ENCODE data around the gene PDE4D.

The PDE4D gene

GRCh38 chr5:59648949-59649921, 244.3 kb downstream of the PDE4D start:
- DNase-seq, result no peak

- DNase-seq, result no peak
These were observed 245.3 kb downstream of the PDE4D start for GRCh38 chr5:59648038-59648831.

- DNase-seq, result no peak
These were observed 248.1 kb downstream of the PDE4D start for GRCh38 chr5:59645380-59645779.

- no peak for DNase-seq
These were observed 253.1 kb downstream of the PDE4D start for GRCh38 chr5:59640411-59640810.

- DNase-seq, result no peak
These were observed 255.5 kb downstream of the PDE4D start for GRCh38 chr5:59637884-59638580.

GRCh38 chr5:59629561-59629960, 264.0 kb downstream of the PDE4D start:
- DNase-seq, result no peak

- no peak for DNase-seq
These were observed 265.3 kb downstream of the PDE4D start for GRCh38 chr5:59628062-59628828.

GRCh38 chr5:59624898-59625297, 268.6 kb downstream of the PDE4D start:
- DNase-seq, result no peak

GRCh38 chr5:59622848-59623247, 270.7 kb downstream of the PDE4D start:
- DNase-seq, result no peak

- no peak for DNase-seq
These were observed 272.0 kb downstream of the PDE4D start for GRCh38 chr5:59621477-59621876.

- no peak for DNase-seq
These were observed 272.9 kb downstream of the PDE4D start for GRCh38 chr5:59620535-59621212.

- DNase-seq, result no peak
These were observed 274.9 kb downstream of the PDE4D start for GRCh38 chr5:59618644-59619043.

- DNase-seq, result no peak
These were observed 276.2 kb downstream of the PDE4D start for GRCh38 chr5:59617186-59617771.

- DNase-seq, result no peak
These were observed 277.1 kb downstream of the PDE4D start for GRCh38 chr5:59616413-59616812.

- DNase-seq, result no peak
These were observed 278.3 kb downstream of the PDE4D start for GRCh38 chr5:59615272-59615671.

- no peak for DNase-seq
These were observed 283.8 kb downstream of the PDE4D start for GRCh38 chr5:59609501-59610265.

GRCh38 chr5:59608745-59609144, 284.8 kb downstream of the PDE4D start:
- no peak for DNase-seq

GRCh38 chr5:59607138-59607765, 286.3 kb downstream of the PDE4D start:
- no peak for DNase-seq

- no peak for DNase-seq
These were observed 287.6 kb downstream of the PDE4D start for GRCh38 chr5:59605915-59606314.

- no peak for DNase-seq
These were observed 289.4 kb downstream of the PDE4D start for GRCh38 chr5:59604111-59604510.
